ENCODE results near the gene CYP2A6.
"Not testable (repeated sequence)": the region's sequence is repeated elsewhere in the genome, so short reads cannot be mapped to it uniquely, and the experiment has no call there.

Gene CYP2A6

GRCh38 chr19:40818480-40819399 is 31.5 kb downstream of the CYP2A6 start:
- DNase-seq, result peak; percentile 66

DNA sequence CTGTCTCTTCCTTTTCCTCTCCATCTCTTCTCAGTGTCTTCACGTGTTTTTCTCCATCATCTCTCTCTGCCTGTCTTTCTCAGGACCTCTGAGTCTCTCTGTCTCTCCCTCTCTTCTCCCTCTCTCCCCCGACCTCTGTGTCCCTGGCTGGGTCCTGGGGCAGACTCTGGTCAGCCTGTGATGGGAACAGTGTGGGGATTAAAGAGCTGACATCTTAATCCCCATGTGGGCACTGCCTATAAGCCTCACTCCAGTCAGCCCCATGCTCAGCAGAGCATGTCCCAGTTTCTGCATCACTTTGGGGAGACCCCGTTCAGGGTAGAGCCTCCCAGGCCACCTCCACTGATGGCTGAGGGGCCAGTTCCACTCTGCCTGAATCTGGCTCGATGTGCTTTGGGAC is 35.0 kb downstream of the CYP2A6 start:
- DNase-seq, result no peak

- DNase-seq, result no peak
These were observed 37.1 kb downstream of the CYP2A6 start for GRCh38 chr19:40813182-40813581.

DNA sequence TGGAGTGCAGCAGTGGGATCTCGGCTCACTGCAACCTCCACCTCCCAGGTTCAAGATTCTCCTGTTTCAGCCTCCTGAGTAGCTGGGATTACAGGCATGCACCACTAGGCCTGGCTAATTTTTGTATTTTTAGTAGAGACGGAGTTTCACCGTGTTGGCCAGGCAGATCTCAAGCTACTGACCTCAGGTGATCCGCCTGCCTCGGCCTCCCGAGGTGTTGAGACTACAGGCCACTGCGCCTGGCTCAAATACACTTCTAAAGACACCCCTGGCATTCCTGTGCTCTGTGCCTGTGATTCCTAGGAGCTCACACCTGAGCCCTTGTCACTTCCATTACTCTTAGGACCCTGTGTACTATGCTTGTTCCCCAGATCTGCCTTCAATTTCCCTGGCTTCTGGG is 37.7 kb downstream of the CYP2A6 start:
- not testable (repeated sequence) for DNase-seq

GRCh38 chr19:40811478-40812341 is 38.5 kb downstream of the CYP2A6 start:
- no peak for DNase-seq

DNA sequence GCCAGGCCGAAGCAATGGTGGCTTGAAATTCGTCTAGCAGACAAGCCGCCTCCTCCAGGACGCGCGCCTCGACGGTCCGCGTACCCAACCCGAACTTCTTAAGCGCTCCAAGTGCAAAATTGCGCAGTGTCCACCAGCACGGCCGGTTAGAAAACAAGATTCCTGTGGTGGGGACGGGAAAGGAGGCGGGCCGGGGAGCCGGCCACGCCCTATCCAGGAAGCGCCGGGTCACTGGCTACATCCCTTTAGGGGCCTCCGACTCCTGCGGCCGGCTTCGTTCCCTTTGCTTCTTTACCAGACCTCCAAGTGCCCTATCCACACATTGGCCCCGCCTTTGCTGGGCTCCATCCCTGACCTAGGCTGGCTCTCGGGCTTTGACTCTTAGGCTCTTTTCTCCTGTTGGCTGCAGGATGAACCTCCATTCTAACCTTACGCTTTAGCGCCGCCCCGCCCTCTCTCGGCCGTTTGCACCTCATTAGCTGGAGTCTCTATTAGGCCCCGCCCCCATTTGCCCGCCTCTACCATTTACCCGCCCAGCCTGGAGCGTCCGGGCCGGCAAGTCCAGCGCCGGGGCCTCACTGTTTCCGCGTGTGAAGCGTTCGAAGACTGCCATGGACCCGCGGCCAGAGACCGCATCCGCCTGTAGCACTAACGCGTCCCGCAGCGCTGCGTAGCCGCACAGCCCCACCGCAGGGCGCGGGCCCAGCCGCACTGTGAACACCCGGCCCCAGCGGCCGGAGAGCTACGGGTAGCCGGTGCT is 39.4 kb downstream of the CYP2A6 start:
- not testable (repeated sequence) for DNase-seq

- DNase-seq, result no peak
These were observed 40.1 kb downstream of the CYP2A6 start for GRCh38 chr19:40810160-40810559.

DNA sequence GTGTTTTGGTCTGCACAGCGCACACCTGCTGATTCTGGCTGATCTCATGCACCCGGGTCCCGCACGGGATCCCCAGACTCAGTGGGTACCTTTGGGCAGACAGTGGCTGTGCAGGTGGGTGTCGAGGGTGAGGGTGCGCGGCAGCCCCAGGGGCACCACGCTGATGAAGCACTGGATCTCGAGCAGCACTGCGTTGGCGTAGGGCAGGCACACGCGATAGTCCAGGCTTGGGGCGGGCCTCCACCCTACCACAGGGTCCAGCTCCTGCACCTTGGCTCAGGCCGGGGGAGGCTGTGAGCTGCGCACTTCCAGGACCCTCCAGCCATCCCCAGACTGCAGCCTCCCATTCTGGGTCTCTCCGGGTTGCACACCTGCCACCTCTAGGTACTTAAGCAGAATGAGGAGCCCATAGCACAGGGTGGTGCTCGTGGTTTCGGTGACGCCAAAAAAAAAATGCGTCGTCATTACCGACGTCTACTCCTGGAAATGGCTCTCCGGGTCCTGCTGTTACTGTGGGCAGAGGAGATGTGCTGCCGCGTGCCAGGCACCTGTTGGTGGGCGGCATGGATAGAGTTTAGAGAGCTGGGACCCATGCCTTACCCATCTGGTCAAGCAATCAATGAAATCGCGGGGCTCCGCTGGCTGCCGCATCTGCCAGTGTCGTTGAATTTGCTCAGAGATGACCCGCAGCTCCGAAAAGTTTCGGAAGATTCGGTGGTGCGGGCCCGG is 40.7 kb downstream of the CYP2A6 start:
- no peak for DNase-seq

DNA sequence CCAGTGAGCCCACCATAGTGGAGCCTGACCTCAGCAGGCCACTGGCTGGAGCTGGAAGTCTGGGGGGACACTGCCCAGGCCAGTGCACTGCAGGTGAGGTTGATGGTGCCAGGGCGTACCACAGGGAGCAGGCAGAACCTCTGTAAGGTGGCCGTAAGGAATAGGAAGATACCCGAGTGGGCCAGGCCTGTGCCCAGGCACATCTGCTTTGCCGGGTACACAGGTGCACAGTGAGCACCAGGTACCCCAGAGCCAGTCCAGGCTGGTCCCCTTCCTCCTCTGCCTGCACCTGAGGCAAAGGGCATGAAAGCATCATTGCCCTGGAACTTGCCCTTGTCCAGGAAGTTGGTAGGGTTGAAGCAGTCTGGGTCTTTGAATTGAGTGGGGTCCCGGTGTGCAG is 41.8 kb downstream of the CYP2A6 start:
- no peak for DNase-seq

DNA sequence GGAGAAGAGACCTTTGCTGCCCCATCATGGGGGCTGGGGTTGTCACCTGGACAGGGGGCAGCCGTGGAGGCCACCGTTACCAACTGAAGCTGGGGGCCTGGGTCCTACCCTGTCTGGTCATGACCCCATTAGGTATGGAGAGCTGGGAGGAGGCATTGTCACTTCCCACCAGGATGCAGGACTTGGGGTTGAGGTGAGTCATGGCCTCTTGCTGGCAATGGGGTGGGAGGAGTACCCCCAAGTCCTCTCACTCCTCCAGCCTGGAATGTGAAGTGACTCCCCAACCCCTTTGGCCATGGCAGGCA is 42.3 kb downstream of the CYP2A6 start:
- no peak for DNase-seq

DNA sequence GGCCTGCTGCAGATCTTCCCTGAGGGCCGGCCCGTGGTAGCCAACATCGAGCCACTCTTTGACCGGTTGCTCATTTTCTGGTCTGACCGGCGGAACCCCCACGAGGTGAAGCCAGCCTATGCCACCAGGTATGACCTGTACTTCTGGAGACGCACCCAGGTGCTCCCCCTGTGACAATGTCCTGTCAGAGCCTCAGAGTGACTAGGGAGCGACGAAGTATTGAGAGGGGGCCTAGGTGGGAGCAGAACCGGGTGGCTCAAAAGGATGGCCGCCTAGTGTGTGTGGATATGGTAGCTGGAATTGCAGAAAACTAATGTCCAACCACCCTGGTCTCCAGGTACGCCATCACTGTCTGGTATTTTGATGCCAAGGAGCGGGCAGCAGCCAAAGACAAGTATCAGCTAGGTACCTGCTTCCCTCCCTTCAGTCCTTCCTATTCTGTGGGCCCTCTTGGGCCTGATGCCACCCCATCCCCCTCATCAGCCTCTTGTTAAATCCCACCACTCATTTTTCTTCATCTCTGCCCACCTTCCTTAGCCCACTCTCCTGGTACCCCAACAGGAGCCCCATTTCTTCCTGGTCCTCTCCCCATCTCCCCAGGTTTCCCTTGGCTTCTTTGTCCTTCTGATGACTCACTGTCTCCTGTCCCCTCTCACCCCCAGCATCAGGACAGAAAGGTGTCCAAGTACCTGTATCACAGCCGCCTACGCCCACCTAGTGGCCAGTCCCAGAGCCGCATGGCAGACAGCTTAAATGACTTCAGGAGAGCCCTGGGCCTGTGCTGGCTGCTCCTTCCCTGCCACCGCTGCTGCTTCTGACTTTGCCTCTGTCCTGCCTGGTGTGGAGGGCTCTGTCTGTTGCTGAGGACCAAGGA is 42.9 kb downstream of the CYP2A6 start:
- no peak for DNase-seq

- DNase-seq, result no peak
These were observed 43.7 kb downstream of the CYP2A6 start for GRCh38 chr19:40806423-40807146.

- no peak for DNase-seq
These were observed 44.9 kb downstream of the CYP2A6 start for GRCh38 chr19:40805258-40805868.

- no peak for DNase-seq
These were observed 45.4 kb downstream of the CYP2A6 start for GRCh38 chr19:40804783-40805242.

DNA sequence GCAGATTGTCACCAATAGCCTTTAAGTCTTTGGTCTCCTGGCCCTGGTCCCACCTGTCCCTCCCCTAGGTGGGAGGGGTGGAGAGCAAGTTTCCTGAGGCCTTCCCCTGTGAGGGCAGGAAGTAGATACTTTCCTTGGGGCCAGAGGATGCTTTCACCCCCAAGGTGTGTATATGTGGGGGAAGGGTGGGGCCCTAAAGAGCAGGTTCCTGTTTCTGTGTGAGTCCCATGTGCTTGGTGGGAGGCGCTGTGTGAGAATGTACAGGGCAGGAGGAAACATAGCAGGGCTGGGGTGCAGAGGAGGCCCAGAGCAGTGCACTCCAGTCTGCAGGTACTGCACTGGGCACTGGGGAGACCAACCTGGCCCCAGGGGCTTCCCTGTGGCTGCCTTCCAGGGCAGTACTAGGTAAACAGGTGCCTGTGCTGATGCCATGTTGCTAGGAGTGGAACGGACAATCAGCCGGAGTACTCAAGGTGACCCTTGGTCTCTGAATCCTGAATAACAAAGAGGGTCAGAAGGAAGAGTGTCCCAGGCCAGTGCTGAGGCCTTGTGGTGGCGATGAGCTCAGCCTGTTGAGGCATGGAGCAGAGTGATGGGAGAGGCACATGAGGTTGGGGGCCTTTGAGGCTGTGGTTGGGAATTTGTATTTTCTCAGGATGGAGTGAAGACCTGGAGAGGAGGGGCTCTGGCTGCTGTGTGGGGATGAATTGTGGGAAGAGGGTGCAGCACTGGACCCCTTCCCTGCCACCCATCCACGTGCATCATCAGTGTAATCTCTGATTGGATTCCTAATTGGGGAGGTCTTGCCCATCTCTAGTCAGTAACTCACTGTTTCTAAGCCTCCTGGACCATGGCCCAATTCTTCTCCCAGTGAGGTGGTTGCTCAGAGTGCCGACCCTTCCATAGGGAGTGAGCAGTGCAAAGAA is 46.1 kb downstream of the CYP2A6 start:
- DNase-seq, result no peak

GRCh38 chr19:40803170-40803856 is 46.9 kb downstream of the CYP2A6 start:
- no peak for DNase-seq

GRCh38 chr19:40802300-40803169 is 47.7 kb downstream of the CYP2A6 start:
- DNase-seq, result peak; percentile 32

Data from NCI-H2171 treated with DMSO at 0.1 percent for 48 hours (cell line).